ENCODE data around the gene TSPAN11.

TSPAN11 gene

DNA sequence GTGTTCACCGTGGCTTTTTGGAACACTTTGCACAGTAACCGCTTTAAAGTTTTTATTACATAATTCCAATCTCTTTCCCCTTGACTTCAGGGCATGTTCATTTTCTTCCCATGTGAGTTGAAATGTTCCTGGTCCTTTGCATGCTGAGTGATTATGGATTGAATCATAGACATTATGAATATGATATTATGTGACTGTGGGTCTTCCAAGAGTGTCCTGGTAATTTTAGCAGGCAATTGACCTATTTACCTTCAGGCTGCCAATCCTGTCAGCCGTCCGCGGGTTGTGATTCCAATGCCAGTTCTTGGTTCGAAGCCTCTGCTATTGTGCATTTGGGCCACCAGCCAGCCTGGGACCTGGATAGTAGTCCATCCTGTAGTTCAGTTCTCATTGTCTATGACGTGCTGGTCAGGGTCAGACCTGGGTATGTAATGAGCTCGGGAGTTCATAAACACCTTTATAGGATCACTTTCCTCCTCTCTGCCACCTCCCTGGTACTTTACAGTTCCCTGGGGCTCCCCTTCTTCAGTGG is 114.6 kb downstream of the TSPAN11 start:
- H3K4me3 ChIP-seq (ENCODE audit: low read length): no peak overlapping the region
- no peak for DNase-seq (ENCODE audit: low read depth)
- TF ChIP-seq CTCF (IDR thresholded peaks at IDR 0.05; ENCODE audit: insufficient read depth, low read depth, low read length, missing control alignments): no peak
